Lower leg skin (tissue), 4 donors: ENCODE measurements around the gene RASAL1. TPM values are rescaled to one million over a fixed set of nuclear protein-coding genes. Genes with fewer than 3 reads are reported as not detected.

Experiments used
- DNase-seq, 2 donors: peaks; one replicate each; pipeline ENCODE4 v3.0.0-alpha.2; 2019; ENCODE audit warnings: low spot score in 2 of 2
- H3K4me3 ChIP-seq: fragments of 200-600 bp; sonication (generic); 2 replicates; pipeline ENCODE4 v1.5.1; 2017; ENCODE audit warnings: mild to moderate bottlenecking, low read depth; ENCODE audit not compliant: poor library complexity, severe bottlenecking
- POLR2A ChIP-seq, 2 donors: fragments of 450-650 bp; IDR thresholded peaks; one replicate each; pipeline ENCODE4 v1.6.1; 2016 to 2017; ENCODE audit warnings: antibody characterized with exemption in 2 of 2, mild to moderate bottlenecking in 1 of 2, moderate library complexity in 1 of 2
- WGBS, 2 donors: methylation state at CpG; one replicate each; pipeline ENCODE4 v1.1.5; 2018; 5-methylcytosine and 5-hydroxymethylcytosine counted together
- intact Hi-C: fragments of 100-400 bp; cut with DNase I; formaldehyde crosslinking; loops from one replicate; pipeline ENCODE4 v1.15.0; 2023; ENCODE audit warnings: low total_unique reads
- microRNA-seq, 2 donors: library from miRNA; unstranded; fragments of <30 nt; microRNA quantifications; one replicate each; pipeline ENCODE4, GENCODE V29; 2016; ENCODE audit warnings: borderline replicate concordance in 2 of 2, borderline number of aligned reads in 1 of 2
- total RNA-seq, 4 donors: library from RNA; depleted of rRNA; stranded (reverse); fragments of >200 nt; gene quantifications; one replicate each; pipeline ENCODE4 v1.1.0, GENCODE V29; 2016
- TF ChIP-seq, protein P1 (sequence below), 3 donors: fragments of 450-650 bp; IDR thresholded peaks; one replicate each; pipeline ENCODE4 v1.5.1; 2016; ENCODE audit warnings: antibody characterized with exemption in 3 of 3, mild to moderate bottlenecking in 3 of 3, moderate library complexity in 2 of 3

The RASAL1 gene
- total RNA-seq, 4 donors from 2014 or later: 39.3 to 59.3 (median 50.9) TPM

DNA sequence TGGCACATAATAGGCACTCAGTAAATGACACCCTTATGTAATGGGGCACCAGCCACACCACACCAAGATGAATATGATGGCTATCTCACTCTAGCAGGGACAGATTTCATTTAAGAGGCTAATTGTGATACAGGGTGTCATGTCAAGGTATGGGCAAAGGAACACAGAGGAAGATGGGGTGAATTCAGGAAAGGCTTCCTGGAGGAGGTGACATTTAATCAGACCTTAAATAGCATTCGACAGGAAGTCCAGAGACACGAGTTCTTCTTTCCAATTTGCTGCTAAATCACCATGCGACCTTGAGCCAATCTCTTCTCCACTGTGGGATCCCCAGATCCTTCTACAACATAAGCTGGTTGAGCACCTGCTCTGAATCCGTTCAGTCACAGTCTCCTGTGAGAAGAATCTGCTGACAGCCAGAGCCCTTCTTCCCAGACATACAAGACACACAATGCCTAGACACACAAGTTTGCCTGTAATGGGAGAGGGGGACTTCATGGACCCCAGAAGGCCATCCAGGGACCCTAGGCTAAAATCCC, 80.5 kb downstream of the RASAL1 start:
- WGBS, 2 donors: 60 to 70% methylated on average over 4 of the region's 4 CpGs
- intact Hi-C loops: no loop called here
- H3K4me3 ChIP-seq: no peak overlapping the region
- DNase-seq: no peak
- TF ChIP-seq POLR2A (IDR thresholded peaks at IDR 0.05): no peak

DNA sequence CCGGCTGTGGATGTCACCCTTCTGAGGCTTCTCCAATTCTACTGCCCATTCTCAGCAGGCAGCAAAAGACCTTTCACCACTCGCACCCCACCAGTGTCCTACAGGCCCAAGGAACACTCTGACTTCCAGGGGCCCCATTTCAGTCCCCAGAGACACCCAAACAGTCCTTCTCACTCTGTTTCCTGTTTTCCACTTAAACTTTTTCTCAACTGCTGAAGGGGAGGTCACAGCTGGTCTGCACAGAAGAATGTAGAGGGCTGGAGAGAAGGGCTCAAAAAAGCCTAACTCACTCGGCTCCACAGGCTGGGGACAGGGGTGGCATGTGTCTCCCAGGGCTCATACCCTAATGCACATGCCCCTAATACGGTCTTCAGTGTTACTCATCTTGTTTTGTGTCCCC, 83.2 kb downstream of the RASAL1 start:
- intact Hi-C loops: no loop called here
- 59 to 67% methylated on average over 4 of the region's 4 CpGs for WGBS, 2 donors
- TF ChIP-seq, protein P1, sequence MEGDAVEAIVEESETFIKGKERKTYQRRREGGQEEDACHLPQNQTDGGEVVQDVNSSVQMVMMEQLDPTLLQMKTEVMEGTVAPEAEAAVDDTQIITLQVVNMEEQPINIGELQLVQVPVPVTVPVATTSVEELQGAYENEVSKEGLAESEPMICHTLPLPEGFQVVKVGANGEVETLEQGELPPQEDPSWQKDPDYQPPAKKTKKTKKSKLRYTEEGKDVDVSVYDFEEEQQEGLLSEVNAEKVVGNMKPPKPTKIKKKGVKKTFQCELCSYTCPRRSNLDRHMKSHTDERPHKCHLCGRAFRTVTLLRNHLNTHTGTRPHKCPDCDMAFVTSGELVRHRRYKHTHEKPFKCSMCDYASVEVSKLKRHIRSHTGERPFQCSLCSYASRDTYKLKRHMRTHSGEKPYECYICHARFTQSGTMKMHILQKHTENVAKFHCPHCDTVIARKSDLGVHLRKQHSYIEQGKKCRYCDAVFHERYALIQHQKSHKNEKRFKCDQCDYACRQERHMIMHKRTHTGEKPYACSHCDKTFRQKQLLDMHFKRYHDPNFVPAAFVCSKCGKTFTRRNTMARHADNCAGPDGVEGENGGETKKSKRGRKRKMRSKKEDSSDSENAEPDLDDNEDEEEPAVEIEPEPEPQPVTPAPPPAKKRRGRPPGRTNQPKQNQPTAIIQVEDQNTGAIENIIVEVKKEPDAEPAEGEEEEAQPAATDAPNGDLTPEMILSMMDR (IDR thresholded peaks at IDR 0.05): no peak
- no peak for TF ChIP-seq POLR2A (IDR thresholded peaks at IDR 0.05)
- no peak for DNase-seq
- H3K4me3 ChIP-seq: no peak overlapping the region

DNA sequence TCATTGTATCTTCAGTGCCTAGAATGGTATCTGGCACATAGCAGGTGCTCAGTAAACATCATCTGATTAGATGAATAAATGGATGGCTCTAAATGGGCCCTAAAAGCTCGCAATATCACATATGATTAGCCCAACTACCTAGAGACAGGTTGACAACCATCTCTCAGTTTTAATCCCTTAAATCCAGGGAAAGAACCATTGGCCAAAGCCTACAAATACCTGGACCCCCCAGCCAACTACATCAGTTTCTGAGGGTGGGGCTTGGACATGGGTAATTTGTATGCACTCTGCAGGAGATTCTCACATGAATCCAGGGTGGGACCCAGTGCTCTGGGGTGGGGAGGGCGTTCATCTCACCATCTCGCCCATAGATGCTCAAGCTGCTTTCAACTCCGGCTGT, 83.8 kb downstream of the RASAL1 start:
- 68 to 85% methylated on average over 4 of the region's 4 CpGs for WGBS, 2 donors
- intact Hi-C loops: no loop called here

DNA sequence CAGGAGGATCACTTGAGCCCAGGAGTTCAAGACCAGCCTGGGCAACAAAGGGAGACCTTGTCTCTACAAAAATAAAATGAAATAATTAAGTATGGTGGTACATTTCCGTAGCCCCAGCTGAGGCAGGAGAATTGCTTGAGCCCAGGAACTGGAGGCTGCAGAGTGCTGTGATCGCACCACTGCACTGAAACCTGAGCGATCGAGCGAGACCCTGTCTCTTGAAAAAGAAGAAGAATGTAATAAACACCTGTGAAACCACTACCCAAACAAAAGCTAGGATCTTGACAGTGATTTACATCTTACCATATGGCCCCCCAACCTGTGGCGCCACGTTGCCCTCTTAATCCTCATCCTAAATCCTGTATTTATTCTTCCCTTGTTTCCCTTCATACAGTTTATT, 84.8 kb downstream of the RASAL1 start:
- TF ChIP-seq POLR2A (IDR thresholded peaks at IDR 0.05): no peak
- TF ChIP-seq, protein P1 (IDR thresholded peaks at IDR 0.05): no peak
- WGBS, 2 donors: 83 to 87% methylated on average over 7 of the region's 7 CpGs
- DNase-seq: no peak
- H3K4me3 ChIP-seq: no peak overlapping the region
- intact Hi-C loops: no loop called here

More for the DNA sequence above, 83.8 kb downstream of the RASAL1 start:
- no peak for DNase-seq
- no peak overlapping the region for H3K4me3 ChIP-seq
- TF ChIP-seq POLR2A (IDR thresholded peaks at IDR 0.05): no peak
- TF ChIP-seq, protein P1 (IDR thresholded peaks at IDR 0.05): no peak

DNA sequence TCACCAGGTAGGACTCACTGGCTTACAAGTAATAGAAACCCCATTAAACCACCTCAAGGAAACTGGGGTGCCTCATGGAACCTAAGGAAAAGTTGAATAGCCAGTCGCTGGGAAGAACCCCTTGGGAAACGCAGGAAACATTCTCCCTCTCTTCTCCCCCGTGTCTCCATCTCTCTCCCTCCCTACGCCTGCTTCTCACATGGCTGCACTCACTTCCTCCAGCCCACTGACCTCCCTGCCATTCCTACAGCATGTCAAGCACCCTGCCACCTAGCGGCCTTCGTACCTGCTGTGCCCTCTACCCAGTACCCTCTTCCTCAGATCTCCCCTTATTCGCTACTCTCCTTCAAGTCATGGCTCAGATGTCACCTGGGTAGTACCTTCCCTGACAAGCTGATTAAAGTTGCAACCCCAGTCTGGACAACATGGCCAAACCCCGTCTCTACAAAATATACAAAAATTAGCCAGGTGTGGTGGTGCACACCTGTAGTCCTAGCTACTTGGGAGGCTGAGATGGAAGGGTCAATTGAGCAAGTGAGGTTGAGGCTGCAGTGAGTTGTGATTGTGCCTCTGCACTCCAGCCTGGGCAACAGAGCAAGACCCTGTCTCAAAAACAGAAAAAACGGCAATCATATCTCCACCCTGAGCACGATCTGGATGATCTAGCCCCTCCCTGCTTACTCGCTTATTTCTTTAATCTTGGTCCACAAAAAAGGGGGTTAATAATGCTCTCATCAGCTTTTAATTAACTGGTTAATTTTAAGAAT, 85.4 kb downstream of the RASAL1 start:
- H3K4me3 ChIP-seq: no peak overlapping the region
- no peak for DNase-seq
- intact Hi-C loops: loop anchor here (2.0 kb wide), 1 partner anchor 125 kb away; no protein-coding TSS in a partner anchor
- 57% methylated on average over 11 of the region's 11 CpGs for WGBS, 2 donors
- TF ChIP-seq POLR2A (IDR thresholded peaks at IDR 0.05): no peak
- TF ChIP-seq, protein P1 (IDR thresholded peaks at IDR 0.05): no peak

Small RNA genes lying within 50 kb of the gene (microRNA-seq; reads per million reads assigned to microRNA genes)
- gene MIR7106: 0 reads per million in 2 donors

Other genes with a start within 250 kb of the RASAL1 start
- 10 to 100 TPM; 16.2 to 25.2 (median 23.2) TPM for gene OAS1, start 228.8 kb downstream of the RASAL1 start, total RNA-seq
- 10 to 100 TPM in 3 of 4 donors, 1 to 10 TPM in 1; 9.4 to 18.9 (median 15.9) TPM for gene OAS3, start 197.3 kb downstream of the RASAL1 start, total RNA-seq
- 1 to 10 TPM; 2.6 to 3.8 (median 3.3) TPM for gene OAS2, start 157.2 kb downstream of the RASAL1 start, total RNA-seq
- 1 to 10 TPM; 1.5 to 5.0 (median 3.4) TPM for gene DTX1, start 79.0 kb downstream of the RASAL1 start, total RNA-seq
- 1 to 10 TPM in 2 of 4 donors, under 1 TPM in 1, not detected in 1; 0.38 to 4.3 (median 1.9) TPM for gene CFAP73, start 14.0 kb upstream of the RASAL1 start, total RNA-seq
- 100 to 1,000 TPM in 1 of 4 donors, 10 to 100 TPM in 3; 48.6 to 106 (median 77.3) TPM for gene DDX54, start 49.7 kb upstream of the RASAL1 start, total RNA-seq
- gene RITA1, start 50.0 kb upstream of the RASAL1 start, total RNA-seq: 10 to 100 TPM; 14.5 to 25.8 (median 18.8) TPM
- 10 to 100 TPM; 16.5 to 38.4 (median 28.8) TPM for gene TPCN1, start 85.7 kb upstream of the RASAL1 start, total RNA-seq
- 10 to 100 TPM; 31.8 to 63.4 (median 38.8) TPM for gene SLC8B1, start 199.3 kb upstream of the RASAL1 start, total RNA-seq
- gene PLBD2, start 222.8 kb upstream of the RASAL1 start, total RNA-seq: 10 to 100 TPM; 18.9 to 41.2 (median 31.3) TPM